H1 (cell line): Measurements from ENCODE around the gene TFB1M. TPM values are rescaled to one million over a fixed set of nuclear protein-coding genes. Genes with fewer than 3 reads are reported as not detected.

Source experiments
- CBX8 ChIP-seq: fragments of 300-800, 300-1000 bp; sonication (generic); IDR thresholded peaks from 2 replicates; pipeline ENCODE4 v1.7.1; 2016; ENCODE audit warnings: low read depth, low read length, borderline replicate concordance
- CTCF ChIP-seq, 3 experiments: IDR thresholded peaks; 1 replicate in 2 of 3; 2 replicates in 1 of 3; pipeline versions ENCODE4 v1.5.1 to v1.6.1; 2011; ENCODE audit warnings: low read length in 3 of 3, mild to moderate bottlenecking in 3 of 3, inconsistent platforms in 2 of 3, low read depth in 1 of 3, moderate library complexity in 1 of 3; ENCODE audit not compliant: insufficient read depth in 1 of 3; ENCODE audit errors: control extremely low read depth in 1 of 3
- RNF2 ChIP-seq: fragments of 200-900, 300-1000 bp; sonication (generic); IDR thresholded peaks from 2 replicates; pipeline ENCODE4 v1.7.1; 2016; ENCODE audit warnings: borderline replicate concordance, low read depth, mild to moderate bottlenecking, antibody characterized with exemption, low read length; ENCODE audit not compliant: poor library complexity, severe bottlenecking; ENCODE audit errors: missing control alignments
- SAP30 ChIP-seq: fragments of 300-600 bp; sonication (generic); IDR thresholded peaks from 2 replicates; pipeline ENCODE4 v1.7.1; 2012; ENCODE audit warnings: low read length, moderate library complexity, mild to moderate bottlenecking, inconsistent platforms; ENCODE audit not compliant: insufficient read depth, insufficient replicate concordance
- SIX5 ChIP-seq: IDR thresholded peaks from 2 replicates; pipeline ENCODE4 v1.6.1; 2011; ENCODE audit warnings: mild to moderate bottlenecking, low read depth, low read length
- polyA plus RNA-seq, 7 experiments: library from polyadenylated mRNA; depleted of rRNA in 3 of 7; stranded (reverse) in 5 of 7; unstranded in 2 of 7; fragments of >200 nt in 5 of 7; fragments of 200-250 nt in 2 of 7; gene quantifications; 1 replicate in 5 of 7; 2 replicates in 1 of 7; 4 replicates in 1 of 7; pipeline versions ENCODE4 v1.2.1 to v1.2.3, GENCODE V29; 2011 to 2013; ENCODE audit warnings: missing spikeins in 2 of 7, mixed read lengths in 2 of 7
- total RNA-seq: library from RNA; stranded (reverse); fragmentation: NEBNext Ultra II Directional; extraction: Animal tissue kit (Norgen Biotek cat#: 25700); gene quantifications from 2 replicates; pipeline ENCODE4 v1.2.1, GENCODE V29; 2021

TFB1M gene
- total and polyA plus RNA-seq, 2 of the 8 experiments (the other 6 are each of a cell fraction or from before 2014, with no cell fraction given): 28.2 to 49.4 TPM

- TF ChIP-seq CTCF (IDR thresholded peaks at IDR 0.05; ENCODE audit: control extremely low read depth in 1 of 3, insufficient read depth in 1 of 3, low read depth in 1 of 3, low read length in 3 of 3) (no peak), SIX5 (no peak), CBX8 (no peak), RNF2 (no peak), SAP30 (no peak)
- TF ChIP-seq, all 59 proteins: peak for 0
These were observed 51.6 kb downstream of the TFB1M start (continued) for GRCh38 chr6:155262655-155263054.
